ENCODE results near the gene NUP85. TPM values are rescaled to one million over a fixed set of nuclear protein-coding genes. Genes with fewer than 3 reads are reported as not detected.

Gene NUP85
- total and polyA plus RNA-seq, 4 donors = 15.2 to 36.3 (median 29.5) TPM

GRCh38 chr17:75249564-75249963, 44.1 kb downstream of the NUP85 start:
- H3K4me1 ChIP-seq (ENCODE audit: control insufficient read depth in 4 of 4, insufficient read depth in 4 of 4, low read length in 3 of 4) = peaks cover 0 to 4% (median 0%) of the 10 kb centered on the region in 4 donors
- 82% methylated on average over 4 of the region's 4 CpGs for WGBS

GRCh38 chr17:75250009-75250471, 44.6 kb downstream of the NUP85 start:
- Histone ChIP-seq H3K4me3 (ENCODE audit: low read depth in 1 of 3, low read length in 3 of 3) (no peak overlapping the region), H3K36me3 (ENCODE audit: control insufficient read depth in 4 of 4, insufficient read depth in 3 of 4, low read depth in 1 of 4, low read length in 3 of 4) (peaks cover under 1 to 16% (median 9%) of the 10 kb centered on the region in 4 donors), H3K9me3 (ENCODE audit: control insufficient read depth in 4 of 4, low read length in 3 of 4) (no peaks in the 10 kb centered on the region), H3K27me3 (ENCODE audit: control insufficient read depth in 4 of 4, insufficient read depth in 4 of 4, low read length in 3 of 4) (no peaks in the 10 kb centered on the region), H3K9ac (ENCODE audit: low read depth in 1 of 2, low read length in 2 of 2) (no peak overlapping the region), H3K27ac (ENCODE audit: low read depth in 1 of 2, low read length in 2 of 2) (no peak overlapping the region), H3K4me1 (ENCODE audit: control insufficient read depth in 4 of 4, insufficient read depth in 4 of 4, low read length in 3 of 4) (peaks cover 0 to 4% (median 0%) of the 10 kb centered on the region in 4 donors)
- no peak for DNase-seq (ENCODE audit: low spot score)
- TF ChIP-seq FOXA1 (IDR thresholded peaks at IDR 0.05) (no peak), FOXA2 (IDR thresholded peaks at IDR 0.05) (no peak), RXRA (IDR thresholded peaks at IDR 0.05) (no peak), CTCF (IDR thresholded peaks at IDR 0.05; ENCODE audit: low read depth, low read length, missing input control) (no peak), RAD21 (IDR thresholded peaks at IDR 0.05) (no peak), NR2F2 (IDR thresholded peaks at IDR 0.05) (no peak)
- TF ChIP-seq, protein P1, sequence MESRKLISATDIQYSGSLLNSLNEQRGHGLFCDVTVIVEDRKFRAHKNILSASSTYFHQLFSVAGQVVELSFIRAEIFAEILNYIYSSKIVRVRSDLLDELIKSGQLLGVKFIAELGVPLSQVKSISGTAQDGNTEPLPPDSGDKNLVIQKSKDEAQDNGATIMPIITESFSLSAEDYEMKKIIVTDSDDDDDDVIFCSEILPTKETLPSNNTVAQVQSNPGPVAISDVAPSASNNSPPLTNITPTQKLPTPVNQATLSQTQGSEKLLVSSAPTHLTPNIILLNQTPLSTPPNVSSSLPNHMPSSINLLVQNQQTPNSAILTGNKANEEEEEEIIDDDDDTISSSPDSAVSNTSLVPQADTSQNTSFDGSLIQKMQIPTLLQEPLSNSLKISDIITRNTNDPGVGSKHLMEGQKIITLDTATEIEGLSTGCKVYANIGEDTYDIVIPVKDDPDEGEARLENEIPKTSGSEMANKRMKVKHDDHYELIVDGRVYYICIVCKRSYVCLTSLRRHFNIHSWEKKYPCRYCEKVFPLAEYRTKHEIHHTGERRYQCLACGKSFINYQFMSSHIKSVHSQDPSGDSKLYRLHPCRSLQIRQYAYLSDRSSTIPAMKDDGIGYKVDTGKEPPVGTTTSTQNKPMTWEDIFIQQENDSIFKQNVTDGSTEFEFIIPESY (IDR thresholded peaks at IDR 0.05) = no peak
- WGBS = 72% methylated on average over 11 of the region's 11 CpGs

More at GRCh38 chr17:75249564-75249963, 44.1 kb downstream of the NUP85 start:
- no peak overlapping the region for H3K4me3 ChIP-seq (ENCODE audit: low read depth in 1 of 3, low read length in 3 of 3)
- H3K9me3 ChIP-seq (ENCODE audit: control insufficient read depth in 4 of 4, low read length in 3 of 4) = no peaks in the 10 kb centered on the region
- no peak overlapping the region for H3K27ac ChIP-seq (ENCODE audit: low read depth in 1 of 2, low read length in 2 of 2)
- no peaks in the 10 kb centered on the region for H3K27me3 ChIP-seq (ENCODE audit: control insufficient read depth in 4 of 4, insufficient read depth in 4 of 4, low read length in 3 of 4)
- no peak for DNase-seq (ENCODE audit: low spot score)
- H3K9ac ChIP-seq (ENCODE audit: low read depth in 1 of 2, low read length in 2 of 2) = no peak overlapping the region
- TF ChIP-seq REST (IDR thresholded peaks at IDR 0.05) = no peak
- H3K36me3 ChIP-seq (ENCODE audit: control insufficient read depth in 4 of 4, insufficient read depth in 3 of 4, low read depth in 1 of 4, low read length in 3 of 4) = peaks cover 3 to 21% (median 9%) of the 10 kb centered on the region in 4 donors

Measured in liver (tissue), 9 donors.